H1 (cell line): ENCODE data around the gene DTNB.

ENCODE experiments used
- CEBPB ChIP-seq: IDR thresholded peaks from 2 replicates; pipeline ENCODE4 v1.6.1; 2012; ENCODE audit warnings: low read depth, low read length
- SP2 ChIP-seq: IDR thresholded peaks from 2 replicates; pipeline ENCODE4 v1.6.1; 2012; ENCODE audit warnings: mild to moderate bottlenecking, low read length, inconsistent platforms
- TF ChIP-seq, protein P1 (sequence below), 3 experiments: IDR thresholded peaks; 1 replicate in 2 of 3; 2 replicates in 1 of 3; pipeline versions ENCODE4 v1.5.1 to v1.6.1; 2011; ENCODE audit warnings: low read length in 3 of 3, mild to moderate bottlenecking in 3 of 3, inconsistent platforms in 2 of 3, low read depth in 1 of 3, moderate library complexity in 1 of 3; ENCODE audit not compliant: insufficient read depth in 1 of 3; ENCODE audit errors: control extremely low read depth in 1 of 3

GRCh38 chr2:25528173-25528572 lies 145.2 kb downstream of the DTNB start:
- no peak for TF ChIP-seq CEBPB
- TF ChIP-seq, protein P1, sequence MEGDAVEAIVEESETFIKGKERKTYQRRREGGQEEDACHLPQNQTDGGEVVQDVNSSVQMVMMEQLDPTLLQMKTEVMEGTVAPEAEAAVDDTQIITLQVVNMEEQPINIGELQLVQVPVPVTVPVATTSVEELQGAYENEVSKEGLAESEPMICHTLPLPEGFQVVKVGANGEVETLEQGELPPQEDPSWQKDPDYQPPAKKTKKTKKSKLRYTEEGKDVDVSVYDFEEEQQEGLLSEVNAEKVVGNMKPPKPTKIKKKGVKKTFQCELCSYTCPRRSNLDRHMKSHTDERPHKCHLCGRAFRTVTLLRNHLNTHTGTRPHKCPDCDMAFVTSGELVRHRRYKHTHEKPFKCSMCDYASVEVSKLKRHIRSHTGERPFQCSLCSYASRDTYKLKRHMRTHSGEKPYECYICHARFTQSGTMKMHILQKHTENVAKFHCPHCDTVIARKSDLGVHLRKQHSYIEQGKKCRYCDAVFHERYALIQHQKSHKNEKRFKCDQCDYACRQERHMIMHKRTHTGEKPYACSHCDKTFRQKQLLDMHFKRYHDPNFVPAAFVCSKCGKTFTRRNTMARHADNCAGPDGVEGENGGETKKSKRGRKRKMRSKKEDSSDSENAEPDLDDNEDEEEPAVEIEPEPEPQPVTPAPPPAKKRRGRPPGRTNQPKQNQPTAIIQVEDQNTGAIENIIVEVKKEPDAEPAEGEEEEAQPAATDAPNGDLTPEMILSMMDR (IDR thresholded peaks at IDR 0.05; ENCODE audit: control extremely low read depth in 1 of 3, insufficient read depth in 1 of 3, low read depth in 1 of 3, low read length in 3 of 3): no peak
- TF ChIP-seq SP2: no peak
